Activated B cell treated with CpG ODN at 0.5 μM for 24 hours (primary cell): ENCODE results near the gene FBXO9. TPM values are rescaled to one million over a fixed set of nuclear protein-coding genes. Genes with fewer than 3 reads are reported as not detected.

ENCODE experiments used
- ATAC-seq: fragments of 200-7000 bp; cut with Tn5 transposase; one replicate; pipeline ENCODE4 v1.10.0; 2021; ENCODE audit warnings: low read depth, mild to moderate bottlenecking, moderate library complexity
- CTCF ChIA-PET: fragments of 350-600 bp; sonication (Branson Sonifier 250); formaldehyde crosslinking; loops from one replicate; lab custom pipeline; 2021; ENCODE audit warnings: antibody characterized with exemption; lab: Charles Lee
- POLR2A ChIA-PET: fragments of 350-600 bp; sonication (Branson Sonifier 250); formaldehyde crosslinking; loops from one replicate; lab custom pipeline; 2021; ENCODE audit warnings: antibody characterized with exemption; lab: Charles Lee
- DNase-seq: peaks from one replicate; pipeline ENCODE4 v3.0.0; 2022
- H3K27ac Mint-ChIP-seq: one replicate; pipeline ENCODE4 v1.8.0; 2020; ENCODE audit warnings: mixed read lengths
- H3K27me3 Mint-ChIP-seq: one replicate; pipeline ENCODE4 v1.8.0; 2021; ENCODE audit warnings: mixed read lengths
- H3K36me3 Mint-ChIP-seq: one replicate; pipeline ENCODE4 v1.8.0; 2021; ENCODE audit warnings: low read depth, mixed read lengths
- H3K4me1 Mint-ChIP-seq: one replicate; pipeline ENCODE4 v1.8.0; 2021; ENCODE audit warnings: mixed read lengths
- H3K4me3 Mint-ChIP-seq: one replicate; pipeline ENCODE4 v1.8.0; 2020; ENCODE audit warnings: mild to moderate bottlenecking, mixed read lengths
- H3K9me3 Mint-ChIP-seq: one replicate; pipeline ENCODE4 v1.8.0; 2020; ENCODE audit warnings: mixed read lengths
- CTCF ChIP-seq: fragments of 200-600 bp; IDR thresholded peaks from one replicate; pipeline ENCODE4 v1.8.0; 2022; ENCODE audit warnings: antibody characterized with exemption, mild to moderate bottlenecking
- intact Hi-C: fragments of 100-400 bp; cut with micrococcal nuclease; formaldehyde crosslinking; loops from one replicate; pipeline ENCODE4 v1.15.1; 2024
- total RNA-seq: library from RNA; stranded (reverse); gene quantifications from 2 replicates; pipeline ENCODE4 v1.2.3, GENCODE V29; 2022

FBXO9 gene
- total RNA-seq, 1 donor from 2014 or later: 62.1 TPM

- no peak for TF ChIP-seq CTCF
- H3K4me3 Mint-ChIP-seq: no peak overlapping the region
- DNase-seq (no peak), ATAC-seq (no peak)
- H3K9me3 Mint-ChIP-seq: no peaks in the 10 kb centered on the region
- peaks cover 67% of the 10 kb centered on the region for H3K36me3 Mint-ChIP-seq
- no peaks in the 10 kb centered on the region for H3K4me1 Mint-ChIP-seq
- intact Hi-C loops: no loop called here
- POLR2A ChIA-PET: no interaction called here
- H3K27ac Mint-ChIP-seq: no peak overlapping the region
- CTCF ChIA-PET: no interaction called here
- no peaks in the 10 kb centered on the region for H3K27me3 Mint-ChIP-seq
Observed at GRCh38 chr6:53038596-53038995, 26.6 kb upstream of the FBXO9 start.

GRCh38 chr6:53041356-53041755, 23.8 kb upstream of the FBXO9 start:
- CTCF ChIA-PET: no interaction called here
- TF ChIP-seq CTCF: no peak
- DNase-seq (no peak), ATAC-seq (no peak)
- Mint-ChIP-seq H3K27ac (no peak overlapping the region), H3K36me3 (peaks cover 41% of the 10 kb centered on the region), H3K4me1 (no peaks in the 10 kb centered on the region), H3K27me3 (no peaks in the 10 kb centered on the region), H3K4me3 (no peak overlapping the region), H3K9me3 (no peaks in the 10 kb centered on the region)
- intact Hi-C loops: no loop called here
- POLR2A ChIA-PET: no interaction called here

GRCh38 chr6:53042112-53042511, 23.1 kb upstream of the FBXO9 start:
- H3K36me3 Mint-ChIP-seq: peaks cover 37% of the 10 kb centered on the region
- CTCF ChIA-PET: no interaction called here
- no peaks in the 10 kb centered on the region for H3K27me3 Mint-ChIP-seq
- DNase-seq (no peak), ATAC-seq (no peak)
- TF ChIP-seq CTCF: no peak
- H3K27ac Mint-ChIP-seq: no peak overlapping the region
- no peak overlapping the region for H3K4me3 Mint-ChIP-seq
- H3K9me3 Mint-ChIP-seq: no peaks in the 10 kb centered on the region
- no peaks in the 10 kb centered on the region for H3K4me1 Mint-ChIP-seq
- POLR2A ChIA-PET: no interaction called here
- intact Hi-C loops: no loop called here

- TF ChIP-seq CTCF: no peak
- Mint-ChIP-seq H3K4me3 (no peak overlapping the region), H3K27me3 (no peaks in the 10 kb centered on the region), H3K4me1 (peaks cover 6% of the 10 kb centered on the region), H3K36me3 (peaks cover 32% of the 10 kb centered on the region), H3K27ac (no peak overlapping the region), H3K9me3 (no peaks in the 10 kb centered on the region)
- no peak for DNase-seq
- CTCF ChIA-PET: no interaction called here
- ATAC-seq: no peak
- POLR2A ChIA-PET: no interaction called here
- intact Hi-C loops: no loop called here
Observed at GRCh38 chr6:53043581-53043980, 21.6 kb upstream of the FBXO9 start.

GRCh38 chr6:53044071-53044470, 21.1 kb upstream of the FBXO9 start:
- ChIA-PET POLR2A (no interaction called here), CTCF (no interaction called here)
- no peak overlapping the region for H3K27ac Mint-ChIP-seq
- no peak for TF ChIP-seq CTCF
- DNase-seq (no peak), ATAC-seq (no peak)
- H3K27me3 Mint-ChIP-seq: no peaks in the 10 kb centered on the region
- H3K4me1 Mint-ChIP-seq: peaks cover 11% of the 10 kb centered on the region
- intact Hi-C loops: no loop called here
- peaks cover 27% of the 10 kb centered on the region for H3K36me3 Mint-ChIP-seq
- H3K9me3 Mint-ChIP-seq: no peaks in the 10 kb centered on the region
- H3K4me3 Mint-ChIP-seq: no peak overlapping the region
